Loucy (cell line): Measurements from ENCODE around the gene CDH24.

ENCODE experiments used
- H2AFZ ChIP-seq: fragments of 200-600 bp; sonication (generic); 2 replicates; pipeline ENCODE4 v1.6.0; 2016; ENCODE audit warnings: antibody characterized with exemption, mild to moderate bottlenecking, low read length, moderate library complexity
- H3F3A ChIP-seq: fragments of 200-600 bp; 2 replicates; pipeline ENCODE4 v1.6.0; 2016; ENCODE audit warnings: antibody characterized with exemption, low read depth, mild to moderate bottlenecking
- H3K27me3 ChIP-seq: fragments of 200-600 bp; sonication (generic); 2 replicates; pipeline ENCODE4 v1.6.1; 2014; ENCODE audit warnings: low read length, mild to moderate bottlenecking; ENCODE audit not compliant: insufficient read depth, poor library complexity, severe bottlenecking
- H3K36me3 ChIP-seq: fragments of 200-600 bp; sonication (generic); 2 replicates; pipeline ENCODE4 v1.6.1; 2016; ENCODE audit warnings: low read length; ENCODE audit not compliant: insufficient read depth
- H3K4me1 ChIP-seq: fragments of 200-600 bp; sonication (generic); 2 replicates; pipeline ENCODE4 v1.5.1; 2014; ENCODE audit warnings: low read length, mild to moderate bottlenecking; ENCODE audit not compliant: insufficient read depth, poor library complexity, severe bottlenecking
- H3K4me2 ChIP-seq: fragments of 200-600 bp; sonication (generic); 2 replicates; pipeline ENCODE4 v1.6.0; 2014; ENCODE audit warnings: antibody characterized with exemption, low read length, low read depth, mild to moderate bottlenecking; ENCODE audit not compliant: poor library complexity, severe bottlenecking
- H3K4me3 ChIP-seq: fragments of 200-600 bp; sonication (generic); 2 replicates; pipeline ENCODE4 v1.5.1; 2014; ENCODE audit warnings: low read length, mild to moderate bottlenecking, mixed read lengths; ENCODE audit not compliant: poor library complexity, severe bottlenecking
- H3K79me2 ChIP-seq: fragments of 200-600 bp; sonication (generic); 2 replicates; pipeline ENCODE4 v1.6.1; 2014; ENCODE audit warnings: low read length; ENCODE audit not compliant: insufficient read depth
- H3K9ac ChIP-seq: fragments of 200-600 bp; sonication (generic); 2 replicates; pipeline ENCODE4 v1.6.0; 2014; ENCODE audit warnings: mild to moderate bottlenecking, low read depth, low read length, moderate library complexity; ENCODE audit not compliant: poor library complexity, severe bottlenecking
- H3K9me2 ChIP-seq: fragments of 200-600 bp; sonication (generic); replicated peaks from 2 replicates; pipeline ENCODE4 v1.6.1; 2016; ENCODE audit warnings: low read depth, low read length, mixed read lengths
- H3K9me3 ChIP-seq: fragments of 200-600 bp; sonication (generic); 2 replicates; pipeline ENCODE4 v1.6.1; 2014; ENCODE audit warnings: mild to moderate bottlenecking, antibody characterized with exemption, low read length, low read depth; ENCODE audit not compliant: insufficient read depth
- H4K20me1 ChIP-seq: fragments of 200-600 bp; sonication (generic); 2 replicates; pipeline ENCODE4 v1.6.0; 2014; ENCODE audit warnings: antibody characterized with exemption, low read length, mild to moderate bottlenecking; ENCODE audit not compliant: insufficient read depth, poor library complexity, severe bottlenecking
- CTCF ChIP-seq: fragments of 200-600 bp; sonication (generic); conservative IDR thresholded peaks from 2 replicates; pipeline ENCODE4 v1.5.1; 2014; ENCODE audit warnings: mild to moderate bottlenecking, antibody characterized with exemption, low read length
- EZH2phosphoT487 ChIP-seq: fragments of 200-600 bp; IDR thresholded peaks from 2 replicates; pipeline ENCODE4 v1.6.1; 2018; ENCODE audit warnings: antibody characterized with exemption, mild to moderate bottlenecking, moderate library complexity, borderline replicate concordance

The CDH24 gene

DNA sequence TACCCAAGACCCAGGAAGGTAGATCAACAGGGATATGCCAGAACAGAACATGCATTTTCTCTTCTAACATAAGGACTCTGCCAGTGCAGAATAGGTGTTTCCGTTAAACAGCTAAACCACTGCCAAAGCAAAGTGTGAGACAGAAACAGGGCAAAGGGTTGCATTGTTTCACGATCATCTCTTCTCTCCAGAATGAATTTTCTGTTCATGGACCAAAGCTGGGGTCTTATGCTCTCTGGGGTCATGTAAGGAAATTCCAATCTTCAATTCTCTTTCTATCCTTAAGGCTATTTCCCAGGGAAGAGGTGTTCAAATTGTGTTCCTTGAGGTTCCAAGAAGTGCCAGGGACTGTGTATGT, 33.5 kb downstream of the CDH24 start:
- no peak overlapping the region for H3K4me2 ChIP-seq
- H3K36me3 ChIP-seq = no peaks in the 10 kb centered on the region; the same call in 1 of the 2 replicates
- TF ChIP-seq EZH2phosphoT487 = no peak
- TF ChIP-seq CTCF = no peak
- no peaks in the 10 kb centered on the region for H3K27me3 ChIP-seq
- no peak overlapping the region for H2AFZ ChIP-seq
- H3K9me3 ChIP-seq = no peaks in the 10 kb centered on the region
- H3K4me1 ChIP-seq = peaks cover 22% of the 10 kb centered on the region
- no peak overlapping the region for H3K9ac ChIP-seq
- H3K9me2 ChIP-seq = no peaks in the 10 kb centered on the region
- H3K4me3 ChIP-seq = no peak overlapping the region
- no peaks in the 10 kb centered on the region for H3F3A ChIP-seq
- peaks cover 7% of the 10 kb centered on the region for H4K20me1 ChIP-seq
- no peaks in the 10 kb centered on the region; the same call in 1 of the 2 replicates for H3K79me2 ChIP-seq

GRCh38 chr14:23023022-23023794, 34.1 kb downstream of the CDH24 start:
- H3K9me2 ChIP-seq = no peaks in the 10 kb centered on the region
- no peaks in the 10 kb centered on the region for H3K27me3 ChIP-seq
- H4K20me1 ChIP-seq = peaks cover 2% of the 10 kb centered on the region
- H3K4me3 ChIP-seq = no peak overlapping the region
- TF ChIP-seq CTCF (no peak), EZH2phosphoT487 (no peak)
- H3K79me2 ChIP-seq = no peaks in the 10 kb centered on the region
- no peaks in the 10 kb centered on the region for H3K9me3 ChIP-seq
- no peak overlapping the region for H3K9ac ChIP-seq
- peaks cover 17% of the 10 kb centered on the region for H3K4me1 ChIP-seq
- no peak overlapping the region for H2AFZ ChIP-seq
- no peaks in the 10 kb centered on the region; the same call in 1 of the 2 replicates for H3K36me3 ChIP-seq
- H3F3A ChIP-seq = no peaks in the 10 kb centered on the region
- no peak overlapping the region for H3K4me2 ChIP-seq

DNA sequence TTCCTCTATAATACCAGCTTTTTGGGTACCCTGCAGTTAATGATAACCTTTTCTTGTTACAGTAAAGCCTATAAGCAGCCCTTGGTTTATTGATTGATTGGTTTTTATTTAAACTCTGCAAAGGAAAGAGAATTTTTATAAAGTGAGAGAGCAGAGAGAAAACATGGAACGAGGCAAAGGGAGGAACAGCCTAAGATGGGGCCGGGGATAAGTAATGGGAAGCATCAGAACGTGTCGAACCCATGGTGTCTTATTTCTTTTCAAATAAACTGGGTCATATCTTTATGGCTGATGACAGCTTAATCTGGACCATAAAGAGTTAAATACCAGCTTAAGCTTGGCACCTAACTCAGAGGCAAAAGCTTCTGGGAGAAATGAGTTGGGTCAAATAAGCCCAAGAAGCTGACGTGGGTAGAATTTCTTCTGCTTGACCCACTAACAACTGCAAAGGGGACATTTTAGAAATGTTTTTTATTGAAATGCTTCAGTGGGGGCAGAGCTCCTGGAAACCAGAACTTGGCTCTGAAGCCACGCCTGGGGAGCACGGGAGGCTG, 35.4 kb downstream of the CDH24 start:
- TF ChIP-seq CTCF (no peak), EZH2phosphoT487 (no peak)
- Histone ChIP-seq H3K79me2 (no peaks in the 10 kb centered on the region), H3K4me3 (no peak overlapping the region), H3K4me1 (peaks cover 15% of the 10 kb centered on the region), H4K20me1 (no peaks in the 10 kb centered on the region), H3K9me2 (no peaks in the 10 kb centered on the region), H3K9ac (no peak overlapping the region), H3K36me3 (no peaks in the 10 kb centered on the region; the same call in 1 of the 2 replicates), H3K27me3 (no peaks in the 10 kb centered on the region), H3K9me3 (no peaks in the 10 kb centered on the region), H3F3A (no peaks in the 10 kb centered on the region), H3K4me2 (no peak overlapping the region), H2AFZ (no peak overlapping the region)
